A549 (cell line): ENCODE data around the gene HCFC1R1. TPM values are rescaled to one million over a fixed set of nuclear protein-coding genes. Genes with fewer than 3 reads are reported as not detected.
A peak's percentile ranks its signal among the peaks of the same experiment; 100 is the strongest.

ENCODE experiments used
- ATAC-seq, 2 experiments: fragments of 200-7000 bp in 1 of 2; fragments of >200 bp in 1 of 2; cut with Nextera tagmentation in 1 of 2; cut with Tn5 transposase in 1 of 2; 3 replicates each; pipeline versions ENCODE4 v1.8.0 to v1.9.1; 2018 to 2020; ENCODE audit warnings: mild to moderate bottlenecking in 1 of 2, moderate library complexity in 1 of 2
- CTCF ChIA-PET: fragments of 300-600 bp; sonication (Branson Sonifier 250); formaldehyde crosslinking; extraction: SDS; loops from one replicate; lab custom pipeline; 2021; ENCODE audit warnings: antibody characterized with exemption, inconsistent platforms; lab: Yijun Ruan, JAX
- POLR2A ChIA-PET: fragments of 350-600 bp; formaldehyde crosslinking; extraction: SDS; loops from one replicate; lab custom pipeline; 2021; ENCODE audit warnings: antibody characterized with exemption, inconsistent platforms; lab: Yijun Ruan, JAX
- DNase-seq, 2 experiments: peaks; one replicate each; pipeline versions ENCODE4 v3.0.0 to v3.0.0-alpha.2; 2011 to 2016; ENCODE audit warnings: low read depth in 1 of 2, low spot score in 1 of 2
- FAIRE-seq: peaks from 2 replicates; lab custom pipeline; 2011; peaks lifted over from hg19 to GRCh38; lab: Jason Lieb, UNC
- H3K27ac ChIP-seq, 2 experiments: fragments of >200 bp; sonication (Bioruptor Twin); formaldehyde crosslinking; 3 replicates each; pipeline ENCODE4 v1.5.1; 2016 to 2017
- H3K4me1 ChIP-seq: fragments of >200 bp; sonication (Bioruptor Twin); formaldehyde crosslinking; 3 replicates; pipeline ENCODE4 v1.6.1; 2016
- H3K4me2 ChIP-seq: fragments of >200 bp; sonication (Bioruptor Twin); formaldehyde crosslinking; 3 replicates; pipeline ENCODE4 v1.6.1; 2016
- H3K4me3 ChIP-seq: fragments of >200 bp; sonication (Bioruptor Twin); formaldehyde crosslinking; 3 replicates; pipeline ENCODE4 v1.5.1; 2016
- H3K9me3 ChIP-seq: fragments of >200 bp; sonication (Bioruptor Twin); formaldehyde crosslinking; 3 replicates; pipeline ENCODE4 v1.6.1; 2016
- ATOH8 ChIP-seq: fragments of 250-450 bp; sonication (Bioruptor Pico); IDR thresholded peaks from 2 replicates; pipeline ENCODE4 v1.5.0; 2020; ENCODE audit warnings: low read depth, mild to moderate bottlenecking, moderate library complexity
- BCL3 ChIP-seq: fragments of >200 bp; sonication (Bioruptor Twin); formaldehyde crosslinking; IDR thresholded peaks from 3 replicates; pipeline ENCODE4 v1.6.1; 2016
- CEBPB ChIP-seq, 2 experiments: fragments of >200 bp in 1 of 2; sonication (Bioruptor Twin) in 1 of 2; formaldehyde crosslinking in 1 of 2; IDR thresholded peaks; 2 replicates each; pipeline ENCODE4 v1.6.1; 2012 to 2016
- CHD2 ChIP-seq: fragments of 150-350 bp; IDR thresholded peaks from 2 replicates; pipeline ENCODE4 v1.6.1; 2014; ENCODE audit warnings: low read length; ENCODE audit not compliant: partially characterized antibody
- CTCF ChIP-seq: fragments of >200 bp; sonication (Bioruptor Twin); formaldehyde crosslinking; IDR thresholded peaks from 3 replicates; pipeline ENCODE4 v1.5.1; 2016
- E2F6 ChIP-seq: IDR thresholded peaks from 2 replicates; pipeline ENCODE4 v1.6.1; 2012; ENCODE audit warnings: low read depth, borderline replicate concordance
- EHF ChIP-seq: fragments of 250-450 bp; sonication (Bioruptor Pico); IDR thresholded peaks from 2 replicates; pipeline ENCODE4 v1.5.0; 2020; ENCODE audit warnings: mild to moderate bottlenecking
- EHMT2 ChIP-seq: fragments of 200-600 bp; sonication (generic); IDR thresholded peaks from 2 replicates; pipeline ENCODE4 v1.6.1; 2016; ENCODE audit warnings: antibody characterized with exemption, low read depth, mild to moderate bottlenecking, moderate library complexity
- EP300 ChIP-seq, 2 experiments: fragments of >200 bp; sonication (Bioruptor Twin); formaldehyde crosslinking; IDR thresholded peaks; 2 replicates in 1 of 2; 3 replicates in 1 of 2; pipeline ENCODE4 v1.6.1; 2016 to 2017
- ESRRA ChIP-seq: fragments of 150-350 bp; IDR thresholded peaks from 2 replicates; pipeline ENCODE4 v1.6.1; 2014; ENCODE audit warnings: mild to moderate bottlenecking, low read length, borderline replicate concordance
- FOSB ChIP-seq: fragments of 250-450 bp; sonication (Bioruptor Pico); IDR thresholded peaks from 2 replicates; pipeline ENCODE4 v1.5.0; 2020; ENCODE audit warnings: mild to moderate bottlenecking, moderate library complexity
- FOSL2 ChIP-seq, 2 experiments: fragments of 450-650 bp in 1 of 2; fragments of >200 bp in 1 of 2; sonication (Bioruptor Twin) in 1 of 2; formaldehyde crosslinking; IDR thresholded peaks; 2 replicates each; pipeline versions ENCODE4 v1.5.0 to v1.6.1; 2016 to 2020; ENCODE audit warnings: mild to moderate bottlenecking in 1 of 2, moderate library complexity in 1 of 2
- GATA3 ChIP-seq: IDR thresholded peaks from 2 replicates; pipeline ENCODE4 v1.6.1; 2012; ENCODE audit warnings: borderline replicate concordance
- HMGXB4 ChIP-seq: fragments of 250-450 bp; sonication (Bioruptor Pico); IDR thresholded peaks from 2 replicates; pipeline ENCODE4 v1.5.0; 2021; ENCODE audit warnings: mild to moderate bottlenecking, moderate library complexity, borderline replicate concordance
- HOXA7 ChIP-seq: fragments of 250-450 bp; sonication (Bioruptor Pico); IDR thresholded peaks from 2 replicates; pipeline ENCODE4 v1.5.0; 2020; ENCODE audit warnings: mild to moderate bottlenecking, moderate library complexity
- HOXB5 ChIP-seq: fragments of 250-450 bp; sonication (Bioruptor Pico); IDR thresholded peaks from 2 replicates; pipeline ENCODE4 v1.5.0; 2020; ENCODE audit warnings: mild to moderate bottlenecking, moderate library complexity
- MAFK ChIP-seq: fragments of 450-650 bp; IDR thresholded peaks from 2 replicates; pipeline ENCODE4 v1.6.1; 2014; ENCODE audit not compliant: partially characterized antibody
- MAX ChIP-seq: IDR thresholded peaks from 2 replicates; pipeline ENCODE4 v1.6.1; 2012
- NFE2L2 ChIP-seq: fragments of 150-350 bp; conservative IDR thresholded peaks from 2 replicates; pipeline ENCODE4 v1.6.1; 2014; ENCODE audit warnings: low read length
- PBX3 ChIP-seq: IDR thresholded peaks from 2 replicates; pipeline ENCODE4 v1.6.1; 2012
- PHF8 ChIP-seq: fragments of 200-600 bp; sonication (generic); IDR thresholded peaks from 2 replicates; pipeline ENCODE4 v1.6.1; 2016; ENCODE audit warnings: low read depth, mild to moderate bottlenecking, antibody characterized with exemption, moderate library complexity, borderline replicate concordance
- POLR2A ChIP-seq: IDR thresholded peaks from 2 replicates; pipeline ENCODE4 v1.6.1; 2012; ENCODE audit warnings: mild to moderate bottlenecking, low read length
- POLR2AphosphoS2 ChIP-seq: conservative IDR thresholded peaks from 2 replicates; pipeline ENCODE4 v1.6.1; 2012; ENCODE audit warnings: low read length, improper control_type of control experiment, inconsistent platforms
- RARB ChIP-seq: fragments of 250-450 bp; sonication (Bioruptor Pico); IDR thresholded peaks from 2 replicates; pipeline ENCODE4 v1.8.0; 2021; ENCODE audit warnings: mild to moderate bottlenecking, moderate library complexity
- RCOR1 ChIP-seq: fragments of 150-350 bp; IDR thresholded peaks from 2 replicates; pipeline ENCODE4 v1.6.1; 2014; ENCODE audit warnings: antibody characterized with exemption, low read length, low read depth
- SREBF2 ChIP-seq: fragments of 450-650 bp; IDR thresholded peaks from 2 replicates; pipeline ENCODE4 v1.6.1; 2014; ENCODE audit warnings: mild to moderate bottlenecking, moderate library complexity
- TFCP2L1 ChIP-seq: fragments of 250-450 bp; sonication (Bioruptor Pico); IDR thresholded peaks from 2 replicates; pipeline ENCODE4 v1.5.0; 2021; ENCODE audit warnings: mild to moderate bottlenecking
- TP53 ChIP-seq: fragments of 250-450 bp; sonication (Bioruptor Pico); IDR thresholded peaks from 2 replicates; pipeline ENCODE4 v1.5.0; 2021; ENCODE audit warnings: mild to moderate bottlenecking, moderate library complexity
- USF2 ChIP-seq: fragments of 450-650 bp; IDR thresholded peaks from 2 replicates; pipeline ENCODE4 v1.6.1; 2014; ENCODE audit warnings: antibody characterized with exemption
- WGBS: methylation state at CpG from one replicate; pipeline ENCODE4 v1.1.6; 2017; ENCODE audit errors: missing lambda C conversion rate; 5-methylcytosine and 5-hydroxymethylcytosine counted together
- polyA minus RNA-seq: library from RNA; depleted of rRNA, polyadenylated mRNA; stranded (reverse); fragments of >200 nt; gene quantifications from 2 replicates; pipeline ENCODE4 v1.2.3, GENCODE V29; 2011; rRNA and poly(A)+ RNA removed
- polyA plus RNA-seq, 4 experiments: library from polyadenylated mRNA; depleted of rRNA in 3 of 4; stranded (reverse); fragments of >200 nt; fragmentation: RNase III in 1 of 4; extraction: RNeasy Plus Mini Kit Qiagen cat#74134 plus additional on column Dnase treatment in 1 of 4; gene quantifications; 2 replicates in 3 of 4; 3 replicates in 1 of 4; pipeline ENCODE4 v1.2.3, GENCODE V29; 2011 to 2017

The HCFC1R1 gene
- polyA plus RNA-seq (2011; rRNA removed) (46.4 and 60.3 TPM in 2 replicates), polyA plus RNA-seq (2017; fragmentation: RNase III; extraction: RNeasy Plus Mini Kit Qiagen cat#74134 plus additional on column Dnase treatment) (131 to 199 TPM (median 179 TPM) in 3 replicates), polyA minus RNA-seq (39.3 and 47.7 TPM in 2 replicates)
- 128 and 183 TPM in 2 replicates for polyA plus RNA-seq (2012; cell fraction: cytosol; rRNA removed)
- polyA plus RNA-seq (2012; cell fraction: nucleus; rRNA removed): 74.6 and 88.1 TPM in 2 replicates

- H3K4me1 ChIP-seq: peaks cover 34% of the 10 kb centered on the region
- H3K4me2 ChIP-seq: peak within 1 kb of the TSS; percentile 89
- WGBS: under 1% methylated on average over 28 of the region's 69 CpGs
- POLR2A ChIA-PET: interaction anchor here (0.6 to 6.2 kb wide), 9 partner anchors 8 to 85 kb away, joined by 3 to 107 read pairs (median 5); partner anchors contain the start of gene MMP25
- ATAC-seq: peak; percentile 17 to 63
- CTCF ChIA-PET: interaction anchor here (0.6 to 11.0 kb wide), 11 partner anchors 7 to 126 kb away, joined by 3 to 214 read pairs (median 5); partner anchors contain the start of genes BICDL2 and CLDN9
- FAIRE-seq: peak; percentile 89
- no peaks in the 10 kb centered on the region for H3K9me3 ChIP-seq
- peak within 1 kb of the TSS; percentile 93 for H3K4me3 ChIP-seq
- H3K27ac ChIP-seq: peak within 1 kb of the TSS; percentile 98 to 100
- peak; percentile 83 to 99 for DNase-seq
- peak; percentile 57; the same call in 1 of the 2 replicates for TF ChIP-seq ESRRA
- no peak for TF ChIP-seq SREBF2
- peak; percentile 28; the same call in 1 of the 2 replicates for TF ChIP-seq ATOH8 (CRISPR knock-in tag)
- peak; percentile 93 for TF ChIP-seq HMGXB4 (CRISPR knock-in tag)
- TF ChIP-seq MAX: peak; percentile 92
- peak; percentile 99 for TF ChIP-seq TFCP2L1 (CRISPR knock-in tag)
- 0 out of 2 replicates have a peak, but pooled peaks have one; percentile 11 for TF ChIP-seq RCOR1
- peak; percentile 45; the same call in 1 of the 2 replicates for TF ChIP-seq E2F6
- peak; percentile 69 for TF ChIP-seq POLR2A
- TF ChIP-seq POLR2AphosphoS2: peak; percentile 100
- TF ChIP-seq PHF8: peak; percentile 76; the same call in 1 of the 2 replicates
- TF ChIP-seq FOSB (CRISPR knock-in tag): peak; percentile 99
- TF ChIP-seq EHF (CRISPR knock-in tag): peak; percentile 65; the same call in 1 of the 2 replicates
- TF ChIP-seq NFE2L2: no peak
- peak; percentile 58; the same call in 2 of the 3 replicates for TF ChIP-seq BCL3
- 0 out of 5 replicates have a peak, but pooled peaks of 1 of the 2 experiments have one; percentile 16 for TF ChIP-seq EP300 (IDR thresholded peaks at IDR 0.05)
- peak; percentile 82 for TF ChIP-seq USF2
- TF ChIP-seq HOXB5: peak; percentile 86
- TF ChIP-seq TP53 (CRISPR knock-in tag): peak; percentile 99
- no peak for TF ChIP-seq CTCF
- TF ChIP-seq HOXA7: peak; percentile 99
- TF ChIP-seq GATA3: peak; percentile 63
- TF ChIP-seq PBX3: peak; percentile 58
- TF ChIP-seq CHD2: peak; percentile 71
- TF ChIP-seq FOSL2 (IDR thresholded peaks at IDR 0.05): no peak
- peak; percentile 59; the same call in 1 of the 2 replicates for TF ChIP-seq FOSL2 (CRISPR knock-in tag; IDR thresholded peaks at IDR 0.05)
- no peak; a peak in 1 of 4 replicates for TF ChIP-seq CEBPB (IDR thresholded peaks at IDR 0.05)
- TF ChIP-seq RARB (CRISPR knock-in tag): peak; percentile 99
- no peak for TF ChIP-seq EHMT2
- no peak for TF ChIP-seq MAFK
These were observed at the start of gene HCFC1R1, which contains the start of gene THOC6 for GRCh38 chr16:3023669-3024478. Gene HCFC1R1 (minus strand): TSS chr16:3023942. CDS start chr16:3023941, 1 bp downstream. Gene THOC6 (plus strand): TSS chr16:3024035. CDS start chr16:3024327, 292 bp downstream.
